ENCODE results near the gene ARHGEF25.

DNA sequence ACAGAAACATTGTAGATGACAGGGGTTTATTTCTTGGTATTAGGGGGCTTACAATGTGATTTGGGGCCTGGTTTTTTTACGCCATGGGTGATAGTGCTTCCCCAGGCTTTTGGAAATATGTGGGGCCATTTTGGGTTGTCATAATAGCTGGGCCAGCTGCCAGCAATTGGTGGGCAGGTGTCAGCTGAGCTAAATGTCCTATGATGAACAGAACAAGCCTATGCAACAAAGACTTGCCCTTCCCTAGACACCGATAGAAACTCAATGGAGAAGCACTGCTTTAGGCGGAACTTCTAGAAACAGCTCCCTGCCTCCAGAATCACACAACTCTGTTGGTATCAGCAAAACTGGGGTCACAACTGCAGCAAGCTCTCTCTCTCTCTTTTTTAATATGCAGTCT is 26.9 kb downstream of the ARHGEF25 start:
- TF ChIP-seq NPAS2 (CRISPR knock-in tag; IDR thresholded peaks at IDR 0.05; ENCODE audit: borderline replicate concordance): no peak
- TF ChIP-seq E2F6 (IDR thresholded peaks at IDR 0.05; ENCODE audit: borderline replicate concordance, low read depth): no peak
- TF ChIP-seq BHLHE40 (IDR thresholded peaks at IDR 0.05; ENCODE audit: low read depth, low read length): no peak
- TF ChIP-seq ZFP36 (IDR thresholded peaks at IDR 0.05; ENCODE audit: borderline replicate concordance, partially characterized antibody): no peak
- no peak for TF ChIP-seq POLR2A (IDR thresholded peaks at IDR 0.05; ENCODE audit: low read length)
- TF ChIP-seq JUN (IDR thresholded peaks at IDR 0.05): no peak
- TF ChIP-seq, protein P1, sequence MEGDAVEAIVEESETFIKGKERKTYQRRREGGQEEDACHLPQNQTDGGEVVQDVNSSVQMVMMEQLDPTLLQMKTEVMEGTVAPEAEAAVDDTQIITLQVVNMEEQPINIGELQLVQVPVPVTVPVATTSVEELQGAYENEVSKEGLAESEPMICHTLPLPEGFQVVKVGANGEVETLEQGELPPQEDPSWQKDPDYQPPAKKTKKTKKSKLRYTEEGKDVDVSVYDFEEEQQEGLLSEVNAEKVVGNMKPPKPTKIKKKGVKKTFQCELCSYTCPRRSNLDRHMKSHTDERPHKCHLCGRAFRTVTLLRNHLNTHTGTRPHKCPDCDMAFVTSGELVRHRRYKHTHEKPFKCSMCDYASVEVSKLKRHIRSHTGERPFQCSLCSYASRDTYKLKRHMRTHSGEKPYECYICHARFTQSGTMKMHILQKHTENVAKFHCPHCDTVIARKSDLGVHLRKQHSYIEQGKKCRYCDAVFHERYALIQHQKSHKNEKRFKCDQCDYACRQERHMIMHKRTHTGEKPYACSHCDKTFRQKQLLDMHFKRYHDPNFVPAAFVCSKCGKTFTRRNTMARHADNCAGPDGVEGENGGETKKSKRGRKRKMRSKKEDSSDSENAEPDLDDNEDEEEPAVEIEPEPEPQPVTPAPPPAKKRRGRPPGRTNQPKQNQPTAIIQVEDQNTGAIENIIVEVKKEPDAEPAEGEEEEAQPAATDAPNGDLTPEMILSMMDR (IDR thresholded peaks at IDR 0.05): no peak
- TF ChIP-seq, protein P2, sequence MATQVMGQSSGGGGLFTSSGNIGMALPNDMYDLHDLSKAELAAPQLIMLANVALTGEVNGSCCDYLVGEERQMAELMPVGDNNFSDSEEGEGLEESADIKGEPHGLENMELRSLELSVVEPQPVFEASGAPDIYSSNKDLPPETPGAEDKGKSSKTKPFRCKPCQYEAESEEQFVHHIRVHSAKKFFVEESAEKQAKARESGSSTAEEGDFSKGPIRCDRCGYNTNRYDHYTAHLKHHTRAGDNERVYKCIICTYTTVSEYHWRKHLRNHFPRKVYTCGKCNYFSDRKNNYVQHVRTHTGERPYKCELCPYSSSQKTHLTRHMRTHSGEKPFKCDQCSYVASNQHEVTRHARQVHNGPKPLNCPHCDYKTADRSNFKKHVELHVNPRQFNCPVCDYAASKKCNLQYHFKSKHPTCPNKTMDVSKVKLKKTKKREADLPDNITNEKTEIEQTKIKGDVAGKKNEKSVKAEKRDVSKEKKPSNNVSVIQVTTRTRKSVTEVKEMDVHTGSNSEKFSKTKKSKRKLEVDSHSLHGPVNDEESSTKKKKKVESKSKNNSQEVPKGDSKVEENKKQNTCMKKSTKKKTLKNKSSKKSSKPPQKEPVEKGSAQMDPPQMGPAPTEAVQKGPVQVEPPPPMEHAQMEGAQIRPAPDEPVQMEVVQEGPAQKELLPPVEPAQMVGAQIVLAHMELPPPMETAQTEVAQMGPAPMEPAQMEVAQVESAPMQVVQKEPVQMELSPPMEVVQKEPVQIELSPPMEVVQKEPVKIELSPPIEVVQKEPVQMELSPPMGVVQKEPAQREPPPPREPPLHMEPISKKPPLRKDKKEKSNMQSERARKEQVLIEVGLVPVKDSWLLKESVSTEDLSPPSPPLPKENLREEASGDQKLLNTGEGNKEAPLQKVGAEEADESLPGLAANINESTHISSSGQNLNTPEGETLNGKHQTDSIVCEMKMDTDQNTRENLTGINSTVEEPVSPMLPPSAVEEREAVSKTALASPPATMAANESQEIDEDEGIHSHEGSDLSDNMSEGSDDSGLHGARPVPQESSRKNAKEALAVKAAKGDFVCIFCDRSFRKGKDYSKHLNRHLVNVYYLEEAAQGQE (IDR thresholded peaks at IDR 0.05): no peak
- no peak for TF ChIP-seq ESRRA (IDR thresholded peaks at IDR 0.05; ENCODE audit: borderline replicate concordance, low read length)
- TF ChIP-seq, protein P3, sequence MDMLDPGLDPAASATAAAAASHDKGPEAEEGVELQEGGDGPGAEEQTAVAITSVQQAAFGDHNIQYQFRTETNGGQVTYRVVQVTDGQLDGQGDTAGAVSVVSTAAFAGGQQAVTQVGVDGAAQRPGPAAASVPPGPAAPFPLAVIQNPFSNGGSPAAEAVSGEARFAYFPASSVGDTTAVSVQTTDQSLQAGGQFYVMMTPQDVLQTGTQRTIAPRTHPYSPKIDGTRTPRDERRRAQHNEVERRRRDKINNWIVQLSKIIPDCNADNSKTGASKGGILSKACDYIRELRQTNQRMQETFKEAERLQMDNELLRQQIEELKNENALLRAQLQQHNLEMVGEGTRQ (IDR thresholded peaks at IDR 0.05): no peak
- TF ChIP-seq RAD21 (conservative IDR thresholded peaks at IDR 0.05 in 1 of 2, IDR thresholded peaks at IDR 0.05 in 1 of 2): no peak
- no peak for TF ChIP-seq RNF2 (IDR thresholded peaks at IDR 0.05; ENCODE audit: borderline replicate concordance, low read depth)

Data from A549 (cell line).